ENCODE results near the gene RC3H2. TPM values are rescaled to one million over a fixed set of nuclear protein-coding genes. Genes with fewer than 3 reads are reported as not detected.

The RC3H2 gene
- total RNA-seq, 1 experiment from 2014 or later: 57.6 TPM

DNA sequence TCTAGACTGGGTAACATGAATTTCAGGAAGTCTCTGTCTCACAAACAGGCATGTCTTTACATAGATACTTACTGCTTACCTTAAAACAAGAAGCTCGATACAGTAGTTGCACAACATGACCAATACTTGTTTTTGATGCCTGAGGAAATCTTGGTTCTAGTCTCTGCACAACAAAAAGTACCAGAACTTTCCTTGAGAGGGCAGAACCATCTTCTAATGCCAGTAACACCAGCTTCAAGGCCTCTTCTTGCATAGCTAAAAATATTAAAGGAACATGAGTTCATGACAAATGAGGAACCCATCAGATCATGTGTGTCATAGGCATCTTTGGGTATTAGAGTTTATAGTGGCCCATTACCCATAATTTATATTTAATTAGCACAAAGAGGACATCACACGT is 22.0 kb downstream of the RC3H2 start:
- TF ChIP-seq POLR2AphosphoS5 (IDR thresholded peaks at IDR 0.05; ENCODE audit: low read depth, low read length) (no peak), TCF7L2 (IDR thresholded peaks at IDR 0.05; ENCODE audit: low read depth, low read length) (no peak), SIN3A (IDR thresholded peaks at IDR 0.05; ENCODE audit: borderline replicate concordance, insufficient read depth, low read depth, low read length) (no peak)
- TF ChIP-seq, protein P1, sequence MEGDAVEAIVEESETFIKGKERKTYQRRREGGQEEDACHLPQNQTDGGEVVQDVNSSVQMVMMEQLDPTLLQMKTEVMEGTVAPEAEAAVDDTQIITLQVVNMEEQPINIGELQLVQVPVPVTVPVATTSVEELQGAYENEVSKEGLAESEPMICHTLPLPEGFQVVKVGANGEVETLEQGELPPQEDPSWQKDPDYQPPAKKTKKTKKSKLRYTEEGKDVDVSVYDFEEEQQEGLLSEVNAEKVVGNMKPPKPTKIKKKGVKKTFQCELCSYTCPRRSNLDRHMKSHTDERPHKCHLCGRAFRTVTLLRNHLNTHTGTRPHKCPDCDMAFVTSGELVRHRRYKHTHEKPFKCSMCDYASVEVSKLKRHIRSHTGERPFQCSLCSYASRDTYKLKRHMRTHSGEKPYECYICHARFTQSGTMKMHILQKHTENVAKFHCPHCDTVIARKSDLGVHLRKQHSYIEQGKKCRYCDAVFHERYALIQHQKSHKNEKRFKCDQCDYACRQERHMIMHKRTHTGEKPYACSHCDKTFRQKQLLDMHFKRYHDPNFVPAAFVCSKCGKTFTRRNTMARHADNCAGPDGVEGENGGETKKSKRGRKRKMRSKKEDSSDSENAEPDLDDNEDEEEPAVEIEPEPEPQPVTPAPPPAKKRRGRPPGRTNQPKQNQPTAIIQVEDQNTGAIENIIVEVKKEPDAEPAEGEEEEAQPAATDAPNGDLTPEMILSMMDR (IDR thresholded peaks at IDR 0.05): no peak
- TF ChIP-seq, protein P2, sequence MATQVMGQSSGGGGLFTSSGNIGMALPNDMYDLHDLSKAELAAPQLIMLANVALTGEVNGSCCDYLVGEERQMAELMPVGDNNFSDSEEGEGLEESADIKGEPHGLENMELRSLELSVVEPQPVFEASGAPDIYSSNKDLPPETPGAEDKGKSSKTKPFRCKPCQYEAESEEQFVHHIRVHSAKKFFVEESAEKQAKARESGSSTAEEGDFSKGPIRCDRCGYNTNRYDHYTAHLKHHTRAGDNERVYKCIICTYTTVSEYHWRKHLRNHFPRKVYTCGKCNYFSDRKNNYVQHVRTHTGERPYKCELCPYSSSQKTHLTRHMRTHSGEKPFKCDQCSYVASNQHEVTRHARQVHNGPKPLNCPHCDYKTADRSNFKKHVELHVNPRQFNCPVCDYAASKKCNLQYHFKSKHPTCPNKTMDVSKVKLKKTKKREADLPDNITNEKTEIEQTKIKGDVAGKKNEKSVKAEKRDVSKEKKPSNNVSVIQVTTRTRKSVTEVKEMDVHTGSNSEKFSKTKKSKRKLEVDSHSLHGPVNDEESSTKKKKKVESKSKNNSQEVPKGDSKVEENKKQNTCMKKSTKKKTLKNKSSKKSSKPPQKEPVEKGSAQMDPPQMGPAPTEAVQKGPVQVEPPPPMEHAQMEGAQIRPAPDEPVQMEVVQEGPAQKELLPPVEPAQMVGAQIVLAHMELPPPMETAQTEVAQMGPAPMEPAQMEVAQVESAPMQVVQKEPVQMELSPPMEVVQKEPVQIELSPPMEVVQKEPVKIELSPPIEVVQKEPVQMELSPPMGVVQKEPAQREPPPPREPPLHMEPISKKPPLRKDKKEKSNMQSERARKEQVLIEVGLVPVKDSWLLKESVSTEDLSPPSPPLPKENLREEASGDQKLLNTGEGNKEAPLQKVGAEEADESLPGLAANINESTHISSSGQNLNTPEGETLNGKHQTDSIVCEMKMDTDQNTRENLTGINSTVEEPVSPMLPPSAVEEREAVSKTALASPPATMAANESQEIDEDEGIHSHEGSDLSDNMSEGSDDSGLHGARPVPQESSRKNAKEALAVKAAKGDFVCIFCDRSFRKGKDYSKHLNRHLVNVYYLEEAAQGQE (IDR thresholded peaks at IDR 0.05; ENCODE audit: insufficient read depth in 1 of 2, low read depth in 2 of 2, low read length in 1 of 2): no peak
- H3K36me3 ChIP-seq (ENCODE audit: control insufficient read depth, insufficient read depth, low read length): peaks cover 16% of the 10 kb centered on the region; the same call in 1 of the 2 replicates
- POLR2A ChIA-PET: no interaction called here
- no peaks in the 10 kb centered on the region for H3K9me3 ChIP-seq (ENCODE audit: control insufficient read depth, insufficient read depth, low read depth, low read length)
- no peak for ATAC-seq
- no TSS peak for BruUV-seq (replicated peaks)
- in situ Hi-C loops (cut with HindIII; ENCODE audit: low pct_unique_long_range_greater_than_20kb, low sequenced_read_pairs) (no loop called here), intact Hi-C loops (cut with micrococcal nuclease; ENCODE audit: unreplicated experiment) (no loop called here)
- no peaks in the 10 kb centered on the region for H3K4me1 ChIP-seq (ENCODE audit: control insufficient read depth, insufficient read depth, low read length)
- H3K27me3 ChIP-seq (ENCODE audit: control insufficient read depth, insufficient read depth, low read length): no peaks in the 10 kb centered on the region
- no peak overlapping the region for H3K4me3 ChIP-seq (ENCODE audit: low read depth in 2 of 2, low read length in 2 of 2)
- DNase-seq (ENCODE audit: low read depth, low spot score): no peak
- CTCF ChIA-PET: no interaction called here
- H3K27ac ChIP-seq (ENCODE audit: low read length): no peak overlapping the region

DNA sequence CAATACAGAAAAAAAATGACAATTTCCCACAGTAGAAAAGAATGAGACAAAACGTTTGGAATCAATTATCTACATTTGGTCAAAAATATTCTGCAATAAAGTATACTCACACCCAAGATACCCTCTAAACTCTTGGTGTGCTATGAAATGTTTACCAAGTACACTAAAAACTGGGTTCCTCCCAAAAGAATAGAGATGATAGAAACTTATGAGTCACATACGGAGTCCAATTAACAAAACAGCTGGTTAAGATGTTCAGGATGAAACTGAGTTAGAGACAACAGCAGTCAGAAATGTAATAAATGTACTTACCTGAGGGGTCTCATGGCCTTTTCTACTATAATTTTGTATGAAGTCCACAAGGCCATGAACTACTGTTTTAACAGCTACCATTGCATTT is 25.7 kb downstream of the RC3H2 start:
- POLR2A ChIA-PET: no interaction called here
- no peaks in the 10 kb centered on the region for H3K27me3 ChIP-seq (ENCODE audit: control insufficient read depth, insufficient read depth, low read length)
- CTCF ChIA-PET: no interaction called here
- H3K9me3 ChIP-seq (ENCODE audit: control insufficient read depth, insufficient read depth, low read depth, low read length): no peaks in the 10 kb centered on the region
- no TSS peak for BruUV-seq (replicated peaks)
- no peak overlapping the region for H3K4me3 ChIP-seq (ENCODE audit: low read depth in 2 of 2, low read length in 2 of 2)
- intact Hi-C loops (cut with micrococcal nuclease; ENCODE audit: unreplicated experiment) (no loop called here), in situ Hi-C loops (cut with HindIII; ENCODE audit: low pct_unique_long_range_greater_than_20kb, low sequenced_read_pairs) (no loop called here)
- peaks cover 27% of the 10 kb centered on the region for H3K36me3 ChIP-seq (ENCODE audit: control insufficient read depth, insufficient read depth, low read length)
- H3K27ac ChIP-seq (ENCODE audit: low read length): no peak overlapping the region
- ATAC-seq (no peak), DNase-seq (ENCODE audit: low read depth, low spot score) (no peak)
- no peaks in the 10 kb centered on the region for H3K4me1 ChIP-seq (ENCODE audit: control insufficient read depth, insufficient read depth, low read length)
- TF ChIP-seq TCF7L2 (IDR thresholded peaks at IDR 0.05; ENCODE audit: low read depth, low read length): no peak
- TF ChIP-seq, protein P1 (IDR thresholded peaks at IDR 0.05): no peak
- TF ChIP-seq, protein P2 (IDR thresholded peaks at IDR 0.05; ENCODE audit: insufficient read depth in 1 of 2, low read depth in 2 of 2, low read length in 1 of 2): no peak
- TF ChIP-seq SIN3A (IDR thresholded peaks at IDR 0.05; ENCODE audit: borderline replicate concordance, insufficient read depth, low read depth, low read length): no peak
- no peak for TF ChIP-seq POLR2AphosphoS5 (IDR thresholded peaks at IDR 0.05; ENCODE audit: low read depth, low read length)

All from Panc1 (cell line).